Mucosa of descending colon (tissue), 3 donors: Measurements from ENCODE around the gene MYO3B. TPM values are rescaled to one million over a fixed set of nuclear protein-coding genes. Genes with fewer than 3 reads are reported as not detected.

Experiments
- ATAC-seq: fragments of 200-7000 bp; cut with Tn5 transposase; one replicate; pipeline ENCODE4 v1.9.1; 2020; ENCODE audit warnings: mild to moderate bottlenecking, moderate library complexity
- DNase-seq, 3 donors: peaks; one replicate each; pipeline ENCODE4 v3.0.0-alpha.2; 2020
- H3K36me3 ChIP-seq: fragments of 200-600 bp; one replicate; pipeline ENCODE4 v1.8.0; 2021; ENCODE audit warnings: low read depth, mild to moderate bottlenecking
- H3K4me1 ChIP-seq: fragments of 200-600 bp; one replicate; pipeline ENCODE4 v1.8.0; 2021; ENCODE audit warnings: low read depth, mild to moderate bottlenecking
- H3K4me3 ChIP-seq: fragments of 200-600 bp; one replicate; pipeline ENCODE4 v1.8.0; 2021; ENCODE audit warnings: mild to moderate bottlenecking
- H3K9me3 ChIP-seq: fragments of 200-600 bp; one replicate; pipeline ENCODE4 v1.8.0; 2021; ENCODE audit warnings: mild to moderate bottlenecking
- CTCF ChIP-seq: fragments of 200-600 bp; IDR thresholded peaks from one replicate; pipeline ENCODE4 v1.8.0; 2022; ENCODE audit warnings: antibody characterized with exemption, mild to moderate bottlenecking
- intact Hi-C, 2 donors: fragments of 100-400 bp; cut with DNase I in 1 of 2; cut with micrococcal nuclease in 1 of 2; formaldehyde crosslinking; loops; one replicate each; pipeline versions ENCODE4 v1.11.0 to v1.11.1; 2022; cut with DNase I, micrococcal nuclease
- total RNA-seq, 3 donors: library from RNA; stranded (reverse); fragmentation: NEBNext Ultra II Directional in 2 of 3; extraction: Animal tissue kit (Norgen Biotek cat#: 25700) in 2 of 3; gene quantifications; one replicate each; pipeline versions ENCODE4 v1.2.1 to v1.2.4, GENCODE V29; 2021 to 2023
- donor health status: DM: no; HTN: no; CAD: no; lungs with moderate emphysema.
- donor health status: DM: no; HTN: no; CAD: no.
- donor health status: DM: no; HTN: yes; CAD: no.

MYO3B gene
- total RNA-seq, 3 donors from 2014 or later = 0.06 to 0.39 (median 0.09) TPM

- intact Hi-C loops = no loop called here
Measured at GRCh38 chr2:170247882-170248393, 70.0 kb downstream of the MYO3B start.

GRCh38 chr2:170248574-170249393 is 70.8 kb downstream of the MYO3B start:
- no peak for ATAC-seq
- TF ChIP-seq CTCF = no peak
- intact Hi-C loops = no loop called here
- DNase-seq = no peak
- Histone ChIP-seq H3K9me3 (no peaks in the 10 kb centered on the region), H3K4me1 (no peaks in the 10 kb centered on the region), H3K4me3 (no peak overlapping the region), H3K36me3 (no peaks in the 10 kb centered on the region)

More at GRCh38 chr2:170247882-170248393, 70.0 kb downstream of the MYO3B start:
- H3K4me3 ChIP-seq = no peak overlapping the region
- no peaks in the 10 kb centered on the region for H3K4me1 ChIP-seq
- H3K9me3 ChIP-seq = no peaks in the 10 kb centered on the region
- DNase-seq (no peak), ATAC-seq (no peak)
- H3K36me3 ChIP-seq = no peaks in the 10 kb centered on the region
- TF ChIP-seq CTCF = no peak

GRCh38 chr2:170249761-170250160 is 71.8 kb downstream of the MYO3B start:
- intact Hi-C loops = no loop called here
- ATAC-seq (no peak), DNase-seq (no peak)
- Histone ChIP-seq H3K9me3 (no peaks in the 10 kb centered on the region), H3K4me3 (no peak overlapping the region), H3K4me1 (no peaks in the 10 kb centered on the region), H3K36me3 (no peaks in the 10 kb centered on the region)
- no peak for TF ChIP-seq CTCF

- intact Hi-C loops = no loop called here
- Histone ChIP-seq H3K4me3 (no peak overlapping the region), H3K36me3 (no peaks in the 10 kb centered on the region), H3K9me3 (no peaks in the 10 kb centered on the region), H3K4me1 (no peaks in the 10 kb centered on the region)
- TF ChIP-seq CTCF = no peak
- no peak for DNase-seq
- no peak for ATAC-seq
Measured at GRCh38 chr2:170250584-170250983, 72.6 kb downstream of the MYO3B start.

GRCh38 chr2:170252414-170252813 is 74.5 kb downstream of the MYO3B start:
- intact Hi-C loops = no loop called here
- H3K4me1 ChIP-seq = no peaks in the 10 kb centered on the region

More at GRCh38 chr2:170252414-170252813, 74.5 kb downstream of the MYO3B start:
- H3K9me3 ChIP-seq = no peaks in the 10 kb centered on the region
- H3K4me3 ChIP-seq = no peak overlapping the region
- ATAC-seq (no peak), DNase-seq (no peak)
- no peak for TF ChIP-seq CTCF
- no peaks in the 10 kb centered on the region for H3K36me3 ChIP-seq
